SH-SY5Y (cell line): Measurements from ENCODE around the gene STAMBP.

Experiments
- GATA2 ChIP-seq: IDR thresholded peaks from 2 replicates; pipeline ENCODE4 v1.6.1; 2011; ENCODE audit warnings: mild to moderate bottlenecking, low read depth, low read length
- GATA3 ChIP-seq: IDR thresholded peaks from 2 replicates; pipeline ENCODE4 v1.6.1; 2011; ENCODE audit warnings: low read depth, mild to moderate bottlenecking, low read length, moderate library complexity

- TF ChIP-seq GATA2 (no peak), GATA3 (no peak)
These were observed 16.9 kb upstream of the STAMBP start for GRCh38 chr2:73811878-73812277.
